Ovary (tissue), 3 donors: Measurements from ENCODE around the gene XPNPEP2.

Source experiments
- EP300 ChIP-seq: sonication (generic); formaldehyde crosslinking; IDR thresholded peaks from one replicate; pipeline ENCODE4 v1.6.1; 2017; ENCODE audit warnings: antibody characterized with exemption
- TF ChIP-seq, protein P1 (sequence below), 3 donors: fragments of 450-650 bp in 2 of 3; fragments of 200-600 bp in 1 of 3; IDR thresholded peaks; one replicate each; pipeline versions ENCODE4 v1.5.1 to v1.8.0; 2016 to 2022; ENCODE audit warnings: antibody characterized with exemption in 3 of 3, mild to moderate bottlenecking in 1 of 3
- donor health status: DM: no; HTN: no; CAD: no.

GRCh38 chrX:129706400-129707072, 32.2 kb upstream of the XPNPEP2 start:
- TF ChIP-seq EP300, result no peak
- TF ChIP-seq, protein P1, sequence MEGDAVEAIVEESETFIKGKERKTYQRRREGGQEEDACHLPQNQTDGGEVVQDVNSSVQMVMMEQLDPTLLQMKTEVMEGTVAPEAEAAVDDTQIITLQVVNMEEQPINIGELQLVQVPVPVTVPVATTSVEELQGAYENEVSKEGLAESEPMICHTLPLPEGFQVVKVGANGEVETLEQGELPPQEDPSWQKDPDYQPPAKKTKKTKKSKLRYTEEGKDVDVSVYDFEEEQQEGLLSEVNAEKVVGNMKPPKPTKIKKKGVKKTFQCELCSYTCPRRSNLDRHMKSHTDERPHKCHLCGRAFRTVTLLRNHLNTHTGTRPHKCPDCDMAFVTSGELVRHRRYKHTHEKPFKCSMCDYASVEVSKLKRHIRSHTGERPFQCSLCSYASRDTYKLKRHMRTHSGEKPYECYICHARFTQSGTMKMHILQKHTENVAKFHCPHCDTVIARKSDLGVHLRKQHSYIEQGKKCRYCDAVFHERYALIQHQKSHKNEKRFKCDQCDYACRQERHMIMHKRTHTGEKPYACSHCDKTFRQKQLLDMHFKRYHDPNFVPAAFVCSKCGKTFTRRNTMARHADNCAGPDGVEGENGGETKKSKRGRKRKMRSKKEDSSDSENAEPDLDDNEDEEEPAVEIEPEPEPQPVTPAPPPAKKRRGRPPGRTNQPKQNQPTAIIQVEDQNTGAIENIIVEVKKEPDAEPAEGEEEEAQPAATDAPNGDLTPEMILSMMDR (IDR thresholded peaks at IDR 0.05), result no peak
